HuH-7.5 (cell line): ENCODE results near the gene C5AR1.
"Not testable (repeated sequence)": the region's sequence is repeated elsewhere in the genome, so short reads cannot be mapped to it uniquely, and the experiment has no call there.

Experiments used
- DNase-seq: peaks from one replicate; pipeline ENCODE4 v3.0.0; 2011; ENCODE audit warnings: low spot score

C5AR1 gene

DNA sequence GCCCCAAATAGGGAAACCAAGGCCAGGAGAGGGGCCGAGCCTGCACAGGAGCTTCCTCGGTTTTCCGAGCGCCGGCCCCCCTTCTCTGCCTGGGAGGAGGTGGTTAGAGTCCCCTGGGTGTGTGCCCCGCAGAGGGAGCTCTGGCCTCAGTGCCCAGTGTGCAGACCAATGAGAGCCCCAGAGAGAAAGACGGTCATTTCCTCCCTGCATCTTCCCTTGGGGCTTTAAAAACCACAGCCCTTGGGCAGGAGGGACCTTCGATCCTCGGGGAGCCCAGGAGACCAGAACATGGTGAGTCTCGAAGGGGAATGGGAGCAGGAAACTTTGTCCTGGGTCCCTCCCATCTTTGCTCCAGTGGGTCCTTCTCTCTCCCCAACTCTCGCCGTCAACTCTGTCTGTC lies at the start of gene C5AR1:
C5AR1 (plus strand) TSS at position 254 of the 400 bp plus-strand sequence; CDS start at position 289, 35 bp downstream.
- DNase-seq: no peak

DNA sequence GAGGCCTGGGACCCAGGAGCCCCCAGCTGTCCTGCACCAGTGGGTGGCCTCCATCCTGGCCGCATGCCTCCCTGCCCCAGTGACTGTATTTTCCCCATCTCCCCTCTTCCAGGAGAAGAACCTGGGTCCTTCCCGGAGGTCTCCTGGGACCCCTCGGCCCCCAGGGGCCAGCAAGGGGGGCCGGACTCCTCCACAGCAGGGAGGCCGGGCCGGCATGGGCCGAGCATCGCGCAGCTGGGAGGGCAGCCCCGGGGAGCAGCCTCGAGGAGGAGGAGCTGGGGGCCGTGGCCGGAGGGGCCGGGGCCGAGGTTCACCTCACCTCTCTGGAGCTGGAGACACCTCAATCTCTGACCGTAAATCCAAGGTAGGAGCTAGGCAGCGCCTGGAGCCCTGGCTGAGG lies 49.2 kb upstream of the C5AR1 start:
- DNase-seq: no peak

- DNase-seq: not testable (repeated sequence)
Measured at GRCh38 chr19:47261946-47262793, 47.5 kb upstream of the C5AR1 start.

DNA sequence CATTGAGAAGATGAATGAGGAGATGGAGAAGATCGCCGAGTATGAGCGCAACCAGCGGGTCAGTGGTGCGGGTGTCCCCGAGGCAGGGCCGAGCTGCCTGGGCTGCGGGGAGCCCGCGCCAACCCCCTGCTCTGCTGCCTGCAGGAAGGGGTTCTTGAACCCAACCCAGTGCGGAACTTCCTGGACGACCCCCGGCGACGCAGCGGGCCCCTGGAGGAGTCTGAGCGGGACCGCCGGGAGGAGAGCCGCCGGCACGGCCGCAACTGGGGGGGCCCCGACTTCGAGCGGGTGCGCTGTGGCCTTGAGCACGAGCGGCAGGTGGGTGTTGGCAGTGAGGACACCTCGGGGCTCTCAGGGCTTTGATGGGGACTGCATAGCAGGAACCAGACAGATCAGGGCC lies 45.0 kb upstream of the C5AR1 start:
- DNase-seq: no peak

GRCh38 chr19:47266401-47266941 lies 43.2 kb upstream of the C5AR1 start:
- no peak for DNase-seq

DNA sequence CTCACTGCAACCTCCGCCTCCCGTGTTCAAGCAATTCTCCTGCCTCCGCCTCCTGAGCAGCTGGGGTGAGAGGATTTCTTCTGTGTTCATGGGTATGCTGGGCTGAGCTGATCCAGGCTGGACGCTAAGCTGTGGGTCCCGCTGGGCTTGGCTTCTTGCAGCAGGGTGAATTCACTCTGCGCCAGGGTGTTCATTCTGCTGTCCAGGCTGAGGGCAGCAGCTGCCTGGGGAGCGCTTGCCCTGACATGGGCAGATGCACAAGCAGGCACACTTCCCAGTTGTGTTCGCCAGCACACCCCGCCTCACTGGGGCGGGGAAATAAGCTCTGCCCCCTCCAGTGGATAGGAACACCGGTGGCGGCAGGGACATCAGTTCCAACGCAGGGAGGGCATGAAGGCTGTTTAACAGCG lies 42.3 kb upstream of the C5AR1 start:
- DNase-seq: no peak

DNA sequence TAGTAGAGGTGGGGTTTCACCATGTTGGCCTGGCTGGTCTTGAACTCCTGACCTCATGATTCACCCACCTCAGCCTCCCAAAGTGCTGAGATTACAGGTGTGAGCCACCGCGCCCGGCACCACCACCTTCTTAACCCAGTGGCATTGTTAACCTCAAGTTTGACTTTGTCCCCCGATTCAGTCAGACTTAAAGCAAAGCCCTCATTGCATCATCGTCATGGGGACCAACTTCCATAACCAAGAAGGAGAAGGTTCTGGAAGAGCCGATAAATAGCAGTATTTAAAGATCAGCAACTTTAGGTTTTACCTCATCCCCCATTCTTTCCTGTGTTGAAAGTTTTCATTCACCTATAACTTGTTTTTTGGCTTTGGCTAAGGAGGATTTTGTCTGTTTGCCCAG lies 41.6 kb upstream of the C5AR1 start:
- no peak for DNase-seq

DNA sequence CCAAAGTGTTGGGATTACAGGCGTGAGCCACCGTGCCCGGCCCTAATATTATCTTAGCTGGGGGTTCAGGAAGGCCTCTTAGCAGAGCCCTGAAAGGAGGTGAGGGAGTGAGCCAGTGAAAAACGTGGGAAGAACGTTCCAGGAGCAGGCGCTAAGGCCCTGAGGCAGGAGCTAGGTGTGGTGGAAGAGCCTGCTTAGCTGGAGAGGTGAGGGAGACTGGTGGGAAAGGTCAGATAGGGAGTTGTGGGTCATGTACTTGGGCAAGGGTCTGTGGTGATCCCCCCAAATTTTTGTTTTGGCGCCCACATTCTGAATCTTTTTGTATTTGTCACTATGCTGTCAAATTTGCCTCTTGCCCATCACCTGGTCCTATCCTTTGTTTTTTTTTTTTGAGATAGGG lies 40.1 kb upstream of the C5AR1 start:
- no peak for DNase-seq

DNA sequence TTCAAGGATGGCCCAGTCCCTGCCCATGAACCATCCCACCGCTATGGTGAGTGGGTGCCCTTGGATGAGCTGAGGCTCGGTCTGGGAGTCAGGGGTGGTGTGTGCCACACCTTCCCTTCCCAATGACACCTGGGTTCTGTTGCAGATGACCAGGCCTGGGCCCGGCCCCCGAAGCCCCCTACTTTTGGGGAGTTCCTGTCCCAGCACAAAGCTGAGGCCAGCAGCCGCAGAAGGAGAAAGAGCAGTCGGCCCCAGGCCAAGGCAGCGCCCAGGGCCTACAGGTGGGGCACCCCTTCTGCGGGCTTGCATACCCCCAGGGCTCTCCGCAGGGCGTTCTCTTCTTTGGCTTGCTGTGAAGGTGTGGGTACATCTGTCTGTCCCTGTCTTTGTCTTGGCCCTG lies 39.3 kb upstream of the C5AR1 start:
- DNase-seq: no peak

- DNase-seq: no peak
Measured at GRCh38 chr19:47271949-47272348, 37.7 kb upstream of the C5AR1 start.

GRCh38 chr19:47272448-47273312 lies 37.0 kb upstream of the C5AR1 start:
- peak; percentile 67 for DNase-seq

DNA sequence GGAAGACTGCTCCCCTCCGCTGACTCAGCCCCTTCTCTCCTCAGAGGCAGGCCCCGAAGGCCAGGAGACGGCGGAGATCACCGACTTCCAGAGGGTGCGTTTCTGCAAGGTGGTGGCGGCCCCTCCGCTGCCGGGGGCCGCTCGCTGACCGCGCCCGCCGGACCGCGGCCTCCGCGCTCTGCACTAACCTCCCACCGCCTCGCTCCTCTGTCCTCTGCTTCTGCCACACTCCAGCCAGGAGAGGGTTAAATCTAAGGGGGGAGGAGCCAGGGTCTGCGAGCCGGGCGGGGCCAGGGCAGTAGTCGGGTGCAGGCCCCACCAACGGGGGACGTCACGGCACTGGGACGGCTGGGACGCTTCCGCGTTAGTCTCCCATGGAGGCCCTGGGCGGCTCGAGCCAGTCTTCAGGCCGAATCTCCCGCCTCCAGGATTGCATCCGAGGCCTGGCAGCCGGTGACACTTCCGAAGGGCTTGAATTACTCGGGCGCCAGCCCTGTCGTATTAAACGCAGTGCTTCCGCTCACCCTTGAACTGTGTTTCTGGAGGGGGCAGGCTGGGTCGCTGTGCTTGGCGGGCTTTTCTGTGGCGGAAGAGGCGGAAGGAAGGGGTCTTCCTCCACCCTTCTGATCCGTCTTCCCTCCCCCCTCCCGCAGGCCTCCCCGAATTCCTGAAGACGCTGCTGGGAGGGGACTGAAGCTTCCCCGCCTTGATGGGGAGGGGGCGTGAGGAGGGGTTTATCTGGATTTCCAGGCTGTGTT lies 36.2 kb upstream of the C5AR1 start:
- peak; percentile 98 for DNase-seq

GRCh38 chr19:47274071-47274890 lies 35.4 kb upstream of the C5AR1 start, which contains the start of gene INAFM1:
TSS of gene INAFM1 (plus strand) at chr19:47274885. CDS start at chr19:47274920, 35 bp downstream.
- peak; percentile 94 for DNase-seq

DNA sequence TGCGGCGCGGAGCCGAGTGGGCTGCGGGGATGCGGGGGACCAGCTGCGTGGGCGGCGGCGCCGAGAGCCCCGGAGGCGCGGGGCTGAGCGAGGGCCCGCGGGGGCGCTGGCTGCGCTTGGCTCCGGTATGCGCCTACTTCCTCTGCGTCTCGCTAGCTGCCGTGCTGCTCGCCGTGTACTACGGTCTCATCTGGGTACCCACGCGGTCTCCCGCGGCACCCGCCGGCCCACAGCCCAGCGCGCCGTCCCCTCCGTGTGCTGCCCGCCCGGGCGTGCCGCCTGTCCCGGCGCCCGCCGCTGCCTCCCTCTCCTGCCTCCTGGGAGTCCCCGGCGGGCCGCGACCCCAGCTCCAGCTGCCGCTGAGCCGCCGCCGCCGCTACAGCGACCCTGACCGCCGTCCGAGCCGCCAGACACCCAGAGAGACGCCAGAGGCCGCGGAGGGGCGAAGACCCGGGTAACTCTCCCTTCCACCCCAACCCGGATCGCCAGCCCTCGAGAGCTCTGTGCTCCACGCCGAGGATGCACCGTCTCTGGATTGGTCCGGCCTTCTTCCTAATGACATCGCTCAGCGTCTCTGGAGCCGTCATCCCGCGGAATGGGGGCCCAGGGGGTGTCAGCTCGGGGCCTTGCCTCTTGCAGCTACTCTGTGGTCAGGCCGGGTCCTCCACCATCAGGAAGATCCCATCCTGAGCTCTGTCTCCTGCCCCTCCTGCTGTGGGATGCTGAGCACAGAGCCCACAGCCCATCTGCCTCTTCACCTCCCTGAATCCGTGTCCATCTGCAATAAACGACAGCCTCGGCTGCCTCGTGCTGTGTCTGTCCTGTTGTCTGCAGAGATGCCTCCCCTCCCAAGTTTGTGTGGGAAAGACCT lies 34.5 kb upstream of the C5AR1 start:
- DNase-seq: no peak

DNA sequence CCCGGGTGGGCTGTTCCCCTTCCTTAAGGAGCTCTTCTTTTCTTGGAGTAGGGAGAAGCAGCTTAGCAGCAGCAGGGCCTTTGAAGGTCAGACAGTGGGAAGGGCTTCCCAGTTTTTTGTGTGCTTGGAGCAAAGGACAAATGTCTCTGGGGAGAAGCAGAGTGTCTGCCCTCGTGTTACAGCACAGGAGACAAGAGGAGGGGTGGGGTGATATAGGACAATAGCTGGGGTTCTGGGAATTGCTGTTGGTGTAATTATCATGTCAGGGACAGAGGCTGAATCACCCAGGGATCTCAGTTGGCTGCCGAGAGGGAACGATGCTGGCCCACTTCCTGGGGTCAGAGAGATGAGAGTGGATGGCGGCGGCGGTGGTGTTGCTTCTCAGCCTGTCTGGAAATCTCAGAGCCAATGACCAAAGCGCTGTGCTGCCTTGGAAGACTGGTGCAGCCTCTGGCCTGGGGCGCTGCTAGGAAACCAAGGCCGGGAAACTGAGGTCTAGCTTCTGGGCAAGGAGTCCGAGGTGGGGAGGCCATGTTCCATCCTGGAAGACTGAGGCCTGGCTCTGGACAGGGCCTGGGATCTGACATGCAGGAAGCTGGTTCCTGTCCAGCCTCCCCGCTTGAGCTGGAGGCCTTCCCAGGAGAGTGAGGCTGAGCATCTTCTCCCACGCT lies 33.7 kb upstream of the C5AR1 start:
- no peak for DNase-seq

DNA sequence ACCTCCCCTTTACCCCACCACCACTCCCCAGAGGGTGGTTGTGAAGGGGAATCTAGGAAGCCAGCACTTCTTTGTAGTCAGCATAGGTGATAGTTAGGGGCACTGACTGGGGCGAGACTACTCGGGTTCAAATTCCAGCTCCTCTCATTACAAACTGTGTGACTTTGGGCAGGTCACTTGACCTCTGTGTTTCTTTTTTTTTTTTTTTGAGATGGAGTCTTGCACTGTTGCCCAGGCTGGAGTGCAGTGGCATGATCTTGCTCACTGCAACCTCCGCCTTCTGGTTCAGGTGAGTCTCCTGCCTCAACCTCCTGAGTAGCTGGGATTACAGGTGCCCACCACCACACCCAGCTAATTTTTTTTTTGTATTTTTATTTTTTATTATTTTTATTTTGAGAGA lies 33.1 kb upstream of the C5AR1 start:
- DNase-seq: not testable (repeated sequence)

- DNase-seq: peak; percentile 51
Measured at GRCh38 chr19:47280183-47280797, 29.4 kb upstream of the C5AR1 start.

- no peak for DNase-seq
Measured at GRCh38 chr19:47283405-47284059, 26.1 kb upstream of the C5AR1 start.
